GM23338 (cell line): Measurements from ENCODE around the gene OR8D1. TPM values are rescaled to one million over a fixed set of nuclear protein-coding genes. Genes with fewer than 3 reads are reported as not detected.

Experiments
- ATAC-seq: fragments of 200-7000 bp; cut with Tn5 transposase; 3 replicates; pipeline ENCODE4 v1.9.1; 2020
- DNase-seq: peaks from one replicate; pipeline ENCODE4 v3.0.0-alpha.2; 2015; ENCODE audit warnings: low spot score
- H2AFZ ChIP-seq: fragments of 200-600 bp; sonication (generic); 2 replicates; pipeline ENCODE4 v1.8.0; 2016; ENCODE audit warnings: antibody characterized with exemption, mild to moderate bottlenecking, moderate library complexity
- H3F3A ChIP-seq: fragments of 200-600 bp; sonication (generic); replicated peaks from 2 replicates; pipeline ENCODE4 v1.8.0; 2017; ENCODE audit warnings: antibody characterized with exemption, mixed run types, low read depth
- H3K27ac ChIP-seq: fragments of 200-600 bp; sonication (generic); 2 replicates; pipeline ENCODE4 v1.6.1; 2016; ENCODE audit warnings: low read depth
- H3K27me3 ChIP-seq: fragments of 200-600 bp; sonication (generic); 2 replicates; pipeline ENCODE4 v1.8.0; 2016; ENCODE audit warnings: mild to moderate bottlenecking, mixed run types, moderate library complexity; ENCODE audit not compliant: insufficient read depth
- H3K36me3 ChIP-seq: fragments of 200-600 bp; sonication (generic); 2 replicates; pipeline ENCODE4 v1.8.0; 2016; ENCODE audit warnings: mild to moderate bottlenecking; ENCODE audit not compliant: insufficient read depth
- H3K4me1 ChIP-seq: fragments of 200-600 bp; sonication (generic); 2 replicates; pipeline ENCODE4 v1.8.0; 2016; ENCODE audit warnings: mild to moderate bottlenecking, moderate library complexity; ENCODE audit not compliant: insufficient read depth
- H3K4me2 ChIP-seq: fragments of 200-600 bp; sonication (generic); 2 replicates; pipeline ENCODE4 v1.7.1; 2017; ENCODE audit warnings: mixed run types
- H3K4me3 ChIP-seq: fragments of 200-600 bp; sonication (generic); 2 replicates; pipeline ENCODE4 v1.6.1; 2016; ENCODE audit warnings: mixed run types
- H3K79me2 ChIP-seq: fragments of 200-600 bp; sonication (generic); replicated peaks from 2 replicates; pipeline ENCODE4 v1.8.0; 2017; ENCODE audit warnings: mild to moderate bottlenecking; ENCODE audit not compliant: insufficient read depth
- H3K9me2 ChIP-seq: fragments of 200-600 bp; sonication (generic); 2 replicates; pipeline ENCODE4 v1.8.0; 2017; ENCODE audit not compliant: insufficient read depth
- H4K20me1 ChIP-seq: fragments of 200-600 bp; sonication (generic); replicated peaks from 2 replicates; pipeline ENCODE4 v1.8.0; 2017; ENCODE audit warnings: mild to moderate bottlenecking; ENCODE audit not compliant: insufficient read depth
- H3K27ac Mint-ChIP-seq: 2 replicates; pipeline ENCODE4 v1.8.0; 2020; ENCODE audit warnings: inconsistent platforms, mild to moderate bottlenecking, moderate library complexity, mixed read lengths
- H3K27me3 Mint-ChIP-seq: 3 replicates; pipeline ENCODE4 v1.8.0; 2022; ENCODE audit warnings: low read depth, mild to moderate bottlenecking, moderate library complexity, mixed read lengths, inconsistent platforms; ENCODE audit not compliant: insufficient read depth, poor library complexity
- H3K36me3 Mint-ChIP-seq: 3 replicates; pipeline ENCODE4 v1.8.0; 2021; ENCODE audit warnings: low read depth, mild to moderate bottlenecking, inconsistent platforms, moderate library complexity, mixed read lengths
- H3K4me1 Mint-ChIP-seq: 3 replicates; pipeline ENCODE4 v1.8.0; 2020; ENCODE audit warnings: mild to moderate bottlenecking, inconsistent platforms, mixed read lengths
- H3K4me3 Mint-ChIP-seq: 3 replicates; pipeline ENCODE4 v1.8.0; 2021; ENCODE audit warnings: moderate library complexity, mild to moderate bottlenecking, inconsistent platforms, mixed read lengths
- H3K9me3 Mint-ChIP-seq: 3 replicates; pipeline ENCODE4 v1.8.0; 2020; ENCODE audit warnings: moderate library complexity, mild to moderate bottlenecking, inconsistent platforms, mixed read lengths
- CREB1 ChIP-seq: fragments of 250-450 bp; sonication (Bioruptor Pico); IDR thresholded peaks from 2 replicates; pipeline ENCODE4 v1.5.0; 2020; ENCODE audit warnings: low read depth, mild to moderate bottlenecking, moderate library complexity
- CTCF ChIP-seq, 2 experiments: fragments of 200-600 bp in 1 of 2; sonication (generic) in 1 of 2; conservative IDR thresholded peaks; 2 replicates each; pipeline versions ENCODE4 v1.5.1 to v1.6.1; 2016 to 2017; ENCODE audit warnings: antibody characterized with exemption in 2 of 2, low read depth in 2 of 2, mild to moderate bottlenecking in 2 of 2, moderate library complexity in 1 of 2
- ETS1 ChIP-seq: IDR thresholded peaks from 2 replicates; pipeline ENCODE4 v1.6.1; 2016; ENCODE audit warnings: antibody characterized with exemption
- EZH2phosphoT487 ChIP-seq: fragments of 200-600 bp; sonication (generic); IDR thresholded peaks from one replicate; pipeline ENCODE4 v1.8.1; 2018; ENCODE audit warnings: antibody characterized with exemption; ENCODE audit not compliant: unreplicated experiment
- NANOG ChIP-seq: IDR thresholded peaks from 2 replicates; pipeline ENCODE4 v1.6.1; 2016; ENCODE audit warnings: antibody characterized with exemption, borderline replicate concordance
- REST ChIP-seq: IDR thresholded peaks from one replicate; pipeline ENCODE4 v1.6.1; 2018; ENCODE audit warnings: antibody characterized with exemption; ENCODE audit not compliant: unreplicated experiment
- STAT1 ChIP-seq: IDR thresholded peaks from one replicate; pipeline ENCODE4 v1.6.1; 2016; ENCODE audit warnings: antibody characterized with exemption; ENCODE audit not compliant: unreplicated experiment
- ZNF114 ChIP-seq: fragments of 250-450 bp; sonication (Bioruptor Pico); IDR thresholded peaks from 2 replicates; pipeline ENCODE4 v1.5.0; 2020; ENCODE audit warnings: mild to moderate bottlenecking, moderate library complexity
- ZNF331 ChIP-seq: fragments of 250-450 bp; sonication (Bioruptor Pico); IDR thresholded peaks from 2 replicates; pipeline ENCODE4 v1.5.0; 2020; ENCODE audit warnings: low read depth, mild to moderate bottlenecking, moderate library complexity
- ZNF462 ChIP-seq: fragments of 250-450 bp; sonication (Bioruptor Pico); IDR thresholded peaks from 2 replicates; pipeline ENCODE4 v1.5.0; 2020; ENCODE audit warnings: mild to moderate bottlenecking, moderate library complexity
- long read RNA-seq: library from polyadenylated mRNA; unstranded; transcript quantifications from one replicate; pipeline ENCODE4 v2.0.0, GENCODE V29; 2020; ENCODE audit not compliant: unreplicated experiment
- polyA plus RNA-seq: library from polyadenylated mRNA; unstranded; fragments of >200 nt; fragmentation: Nextera tagmentation; extraction: Ambion mirVana; gene quantifications from 2 replicates; pipeline ENCODE4 v1.2.1, GENCODE V29; 2016
- total RNA-seq: library from RNA; depleted of rRNA; stranded (reverse); fragments of >200 nt; shearing (Covaris generic); gene quantifications from 2 replicates; pipeline ENCODE4 v1.2.3, GENCODE V29; 2014; rRNA removed

The OR8D1 gene
- total RNA-seq: not detected in 2 replicates
- polyA plus RNA-seq: not detected in 2 replicates
- long read RNA-seq: 0 reads

GRCh38 chr11:124313849-124314248 is at the start of gene OR8D1:
TSS of gene OR8D1 (minus strand) at chr11:124313949. CDS start at chr11:124310766, 3,183 bp downstream.
- Mint-ChIP-seq H3K4me1 (no peaks in the 10 kb centered on the region), H3K9me3 (no peaks in the 10 kb centered on the region), H3K36me3 (no peaks in the 10 kb centered on the region), H3K4me3 (no peak within 1 kb of the TSS), H3K27ac (no peak within 1 kb of the TSS), H3K27me3 (no peaks in the 10 kb centered on the region)
- Histone ChIP-seq H3F3A (no peaks in the 10 kb centered on the region), H2AFZ (0 out of 2 replicates have a peak within 1 kb of the TSS, but pooled peaks have one; percentile 45), H3K27ac (no peak within 1 kb of the TSS), H3K4me2 (no peak within 1 kb of the TSS), H3K9me2 (peaks cover 13% of the 10 kb centered on the region; the same call in 1 of the 2 replicates), H3K4me3 (no peak within 1 kb of the TSS), H3K79me2 (no peaks in the 10 kb centered on the region), H3K27me3 (no peaks in the 10 kb centered on the region), H4K20me1 (no peaks in the 10 kb centered on the region), H3K36me3 (no peaks in the 10 kb centered on the region), H3K4me1 (no peaks in the 10 kb centered on the region)
- no peak for DNase-seq
- ATAC-seq: no peak
- TF ChIP-seq ZNF462 (CRISPR knock-in tag): no peak
- TF ChIP-seq EZH2phosphoT487: no peak
- no peak for TF ChIP-seq ZNF114 (CRISPR knock-in tag)
- no peak for TF ChIP-seq STAT1
- TF ChIP-seq NANOG: no peak
- no peak for TF ChIP-seq CTCF (conservative IDR thresholded peaks at IDR 0.05; ENCODE audit: low read depth in 2 of 2)
- no peak for TF ChIP-seq ZNF331 (CRISPR knock-in tag)
- TF ChIP-seq ETS1: no peak
- no peak for TF ChIP-seq REST
- no peak for TF ChIP-seq CREB1
